ENCODE measurements around the gene GAL3ST1.
"Not testable (repeated sequence)": the region's sequence is repeated elsewhere in the genome, so short reads cannot be mapped to it uniquely, and the experiment has no call there.

The GAL3ST1 gene

GRCh38 chr22:30574095-30574981 lies at the start of gene GAL3ST1:
TSS of gene GAL3ST1 (minus strand) at chr22:30574665. CDS start at chr22:30557392, 17,273 bp downstream.
- no peak for DNase-seq

- DNase-seq, result not testable (repeated sequence)
Observed at GRCh38 chr22:30619909-30620308, 45.4 kb upstream of the GAL3ST1 start.

- DNase-seq, result no peak
Observed at GRCh38 chr22:30617819-30618218, 43.4 kb upstream of the GAL3ST1 start.

- no peak for DNase-seq
Observed at GRCh38 chr22:30615543-30615954, 41.1 kb upstream of the GAL3ST1 start.

GRCh38 chr22:30614879-30615278 lies 40.4 kb upstream of the GAL3ST1 start:
- DNase-seq, result no peak

- DNase-seq, result no peak
Observed at GRCh38 chr22:30614268-30614667, 39.8 kb upstream of the GAL3ST1 start.

- DNase-seq, result no peak
Observed at GRCh38 chr22:30612789-30613188, 38.3 kb upstream of the GAL3ST1 start.

GRCh38 chr22:30611197-30611596 lies 36.7 kb upstream of the GAL3ST1 start:
- no peak for DNase-seq

GRCh38 chr22:30610299-30610698 lies 35.8 kb upstream of the GAL3ST1 start:
- DNase-seq, result no peak

- no peak for DNase-seq
Observed at GRCh38 chr22:30609260-30610185, 35.1 kb upstream of the GAL3ST1 start.

- no peak for DNase-seq
Observed at GRCh38 chr22:30607939-30608338, 33.5 kb upstream of the GAL3ST1 start.

- DNase-seq, result no peak
Observed at GRCh38 chr22:30607300-30607930, 33.0 kb upstream of the GAL3ST1 start.

GRCh38 chr22:30606455-30607299 lies 32.2 kb upstream of the GAL3ST1 start, which contains the start of gene TCN2:
TSS of gene TCN2 (plus strand) at chr22:30607174. CDS start at chr22:30607332, 158 bp downstream.
- no peak for DNase-seq

- DNase-seq, result peak in 1 of 4 experiments; percentile 29
Observed at GRCh38 chr22:30605449-30606110, 31.1 kb upstream of the GAL3ST1 start.

GRCh38 chr22:30604723-30605122 lies 30.3 kb upstream of the GAL3ST1 start:
- DNase-seq, result no peak

GRCh38 chr22:30603801-30604200 lies 29.3 kb upstream of the GAL3ST1 start:
- no peak for DNase-seq

GRCh38 chr22:30602049-30602448 lies 27.6 kb upstream of the GAL3ST1 start:
- DNase-seq, result no peak

- DNase-seq, result no peak
Observed at GRCh38 chr22:30601464-30601863, 27.0 kb upstream of the GAL3ST1 start.

GRCh38 chr22:30600921-30601320 lies 26.5 kb upstream of the GAL3ST1 start:
- no peak for DNase-seq

- DNase-seq, result no peak
Observed at GRCh38 chr22:30598986-30599385, 24.5 kb upstream of the GAL3ST1 start.

GRCh38 chr22:30596886-30597285 lies 22.4 kb upstream of the GAL3ST1 start:
- no peak for DNase-seq

All from activated naive CD4-positive, alpha-beta T cell (primary cell).